ENCODE results near the gene VASH1. TPM values are rescaled to one million over a fixed set of nuclear protein-coding genes. Genes with fewer than 3 reads are reported as not detected.

Gene VASH1
- total RNA-seq, 2 donors from 2014 or later, result 1.6 to 5.6 TPM

DNA sequence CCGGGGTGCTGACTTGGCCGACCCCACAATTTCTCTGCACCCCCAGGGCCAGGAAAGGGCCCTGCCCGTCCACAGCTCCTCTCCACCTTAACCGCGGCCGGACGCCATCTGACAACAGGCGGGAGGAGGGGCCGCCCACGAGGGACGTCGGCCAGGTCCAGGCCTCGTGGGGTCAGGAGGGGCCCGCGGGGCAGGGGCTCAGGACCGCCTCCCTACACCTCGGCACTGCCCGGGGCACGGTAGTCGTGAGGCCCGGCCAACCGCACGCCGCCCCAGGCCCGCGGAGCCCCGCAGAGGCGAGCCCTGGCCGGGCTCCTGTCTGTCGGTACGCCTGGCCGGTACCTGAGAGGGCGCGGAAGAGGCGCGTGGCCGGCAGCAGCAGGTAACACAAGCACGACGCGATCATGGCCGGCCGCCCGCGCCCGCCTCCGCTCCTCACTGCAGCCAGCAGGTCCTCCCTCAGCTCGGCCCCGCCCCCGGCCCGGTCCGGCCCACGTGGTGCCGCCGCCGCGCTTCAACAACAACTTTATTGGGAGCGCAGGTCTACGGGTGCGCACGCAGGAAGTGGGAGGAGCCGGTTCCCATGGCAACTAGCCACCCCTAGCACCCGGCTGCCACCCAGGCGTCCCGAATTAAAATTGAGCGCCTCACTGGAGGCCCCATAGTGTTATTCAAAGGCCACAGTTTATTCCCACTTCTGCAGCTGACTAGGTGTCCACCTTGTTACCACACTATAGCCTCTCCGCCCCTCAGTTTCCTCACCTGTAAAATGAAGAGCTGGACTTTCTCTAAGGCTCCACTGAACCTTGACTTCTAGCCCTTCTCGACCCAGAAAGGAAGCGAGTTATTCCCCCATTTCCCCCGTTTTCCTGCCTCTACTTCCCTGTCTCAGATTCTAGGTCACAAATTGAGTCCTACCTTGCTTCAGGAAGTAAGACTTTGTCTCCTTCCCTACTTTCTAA is 51.4 kb downstream of the VASH1 start, which contains the start of gene ANGEL1:
ANGEL1 (minus strand) TSS at position 461 of the 962 bp plus-strand sequence; CDS start at position 406, 55 bp downstream.
- intact Hi-C loops (cut with DNase I, micrococcal nuclease), result no loop called here
- ATAC-seq, result peak; percentile 92
- DNase-seq, result peak; percentile 95 to 99

- intact Hi-C loops (cut with DNase I, micrococcal nuclease), result no loop called here
- DNase-seq, result no peak
- ATAC-seq, result no peak
Measured at GRCh38 chr14:76814726-76815645, 53.7 kb downstream of the VASH1 start.

DNA sequence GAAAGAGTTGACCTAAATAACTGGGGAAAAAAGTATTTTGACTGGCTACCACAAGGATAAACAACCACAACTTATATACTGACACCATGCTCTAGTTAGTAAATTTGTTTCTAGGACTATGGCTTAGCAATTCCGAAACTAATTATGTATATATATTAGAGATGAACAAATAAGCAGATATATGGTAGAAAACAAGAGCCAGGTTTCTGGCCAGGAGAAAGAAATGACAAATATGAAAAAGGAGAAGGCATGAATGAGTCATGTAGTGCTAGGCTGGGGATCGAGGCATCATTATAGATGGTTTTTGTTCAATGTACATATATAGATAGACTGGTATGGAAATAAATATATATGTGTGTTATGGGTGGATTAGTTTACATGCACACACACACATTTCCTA is 59.4 kb downstream of the VASH1 start:
- intact Hi-C loops (cut with DNase I, micrococcal nuclease), result no loop called here
- ATAC-seq (no peak), DNase-seq (no peak)

DNA sequence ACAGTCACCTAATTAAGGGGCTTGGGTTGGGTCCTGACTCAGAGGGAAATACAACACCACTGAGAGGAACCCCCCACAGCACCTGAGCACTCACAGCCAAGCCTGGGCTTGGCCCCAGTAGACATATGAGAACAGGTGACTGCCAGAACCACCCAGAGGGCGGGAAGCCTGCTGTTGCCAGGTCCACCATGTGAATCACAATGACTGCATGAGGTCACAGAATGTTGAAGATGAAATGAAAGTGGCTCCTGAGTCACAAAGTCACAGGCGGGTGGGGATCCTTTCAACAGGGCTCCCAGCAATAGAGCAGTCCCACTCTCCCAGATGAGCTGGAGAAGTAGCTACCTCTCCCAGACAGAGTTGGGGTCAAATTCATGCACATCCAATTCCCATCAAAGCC is 64.9 kb downstream of the VASH1 start, which contains the start of gene LRRC74A:
LRRC74A (plus strand) TSS at position 287 of the 400 bp plus-strand sequence. CDS start 290 bp downstream, outside the sequence.
- ATAC-seq (peak; percentile 45), DNase-seq (no peak)
- intact Hi-C loops (cut with DNase I, micrococcal nuclease), result no loop called here

DNA sequence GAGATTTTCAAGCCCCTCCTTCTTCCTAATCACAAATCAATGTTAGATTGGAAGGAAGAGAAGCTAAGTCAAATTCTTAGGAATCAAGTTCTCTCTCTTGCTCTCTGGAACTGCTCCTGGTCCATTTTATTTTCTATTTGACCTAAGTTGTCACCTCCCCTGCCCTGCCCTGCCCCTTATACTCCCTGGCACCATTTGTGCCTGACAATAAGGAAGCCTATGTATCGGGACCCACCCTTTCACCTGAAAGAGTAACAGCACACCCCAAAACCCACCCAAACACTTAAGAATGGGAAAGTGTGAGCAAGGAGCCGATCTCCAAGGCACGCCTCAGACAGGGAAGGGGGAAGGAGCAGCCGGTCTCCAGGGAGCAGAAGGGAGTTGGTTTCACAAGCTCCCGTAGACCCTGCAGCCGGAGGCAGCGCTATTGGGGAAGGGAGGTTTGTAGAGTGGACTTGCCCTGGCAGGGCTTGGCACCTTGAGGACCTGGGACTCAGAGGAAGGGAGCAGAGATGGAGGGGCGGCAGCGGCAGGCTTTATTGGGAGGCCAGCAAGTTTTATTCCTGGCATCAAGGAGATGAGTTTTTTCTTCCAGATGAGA is 66.5 kb downstream of the VASH1 start:
- intact Hi-C loops (cut with DNase I, micrococcal nuclease), result no loop called here
- DNase-seq (peak in 1 of 2 donors; percentile 23), ATAC-seq (peak; percentile 76)

GRCh38 chr14:76828339-76829012 is 67.2 kb downstream of the VASH1 start:
- intact Hi-C loops (cut with DNase I, micrococcal nuclease), result no loop called here
- no peak for ATAC-seq
- no peak for DNase-seq

GRCh38 chr14:76829013-76829365 is 67.7 kb downstream of the VASH1 start:
- intact Hi-C loops (cut with DNase I, micrococcal nuclease), result no loop called here
- DNase-seq (no peak), ATAC-seq (no peak)

GRCh38 chr14:76829650-76830421 is 68.6 kb downstream of the VASH1 start:
- ATAC-seq, result peak; percentile 31
- intact Hi-C loops (cut with DNase I, micrococcal nuclease), result no loop called here
- peak in 1 of 2 donors; percentile 36 for DNase-seq

GRCh38 chr14:76830556-76830955 is 69.3 kb downstream of the VASH1 start:
- no peak for ATAC-seq
- DNase-seq, result no peak
- intact Hi-C loops (cut with DNase I, micrococcal nuclease), result no loop called here

DNA sequence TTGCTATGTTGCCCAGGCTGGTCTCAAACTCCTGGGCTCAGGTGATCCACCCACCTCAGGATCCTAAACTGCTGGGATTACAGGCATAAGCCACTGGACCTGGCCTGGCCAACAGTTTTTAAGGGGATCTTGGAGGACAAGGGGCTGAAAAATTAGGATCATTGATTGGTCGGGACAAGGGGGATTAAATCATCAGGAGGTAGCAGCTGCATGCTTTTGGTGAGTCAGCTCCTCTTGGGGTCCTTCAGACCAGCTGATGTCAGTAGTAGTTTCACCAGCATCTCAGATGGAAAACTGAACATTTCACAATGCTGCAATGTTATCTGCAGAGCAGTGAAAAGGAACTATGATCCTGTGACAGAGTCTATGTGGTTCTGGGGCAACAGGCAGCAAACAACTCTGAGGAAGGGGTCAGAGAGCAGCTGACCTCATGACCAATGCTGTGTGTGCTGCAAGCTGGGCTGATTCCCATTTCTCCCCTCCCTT is 71.3 kb downstream of the VASH1 start:
- ATAC-seq, result no peak
- intact Hi-C loops (cut with DNase I, micrococcal nuclease), result no loop called here
- DNase-seq, result no peak

Other genes with a start within 250 kb of the VASH1 start
- gene ANGEL1, start 51.4 kb downstream of the VASH1 start, total RNA-seq, result 10 to 100 TPM; 12.9 to 13.2 TPM
- not detected for gene LRRC74A, start 64.9 kb downstream of the VASH1 start, total RNA-seq